ENCODE data around the gene F12. TPM values are rescaled to one million over a fixed set of nuclear protein-coding genes. Genes with fewer than 3 reads are reported as not detected.
A peak's percentile ranks its signal among the peaks of the same experiment; 100 is the strongest.

The F12 gene
- polyA plus RNA-seq, 3 donors = 1.4 to 5.5 (median 1.5) TPM

DNA sequence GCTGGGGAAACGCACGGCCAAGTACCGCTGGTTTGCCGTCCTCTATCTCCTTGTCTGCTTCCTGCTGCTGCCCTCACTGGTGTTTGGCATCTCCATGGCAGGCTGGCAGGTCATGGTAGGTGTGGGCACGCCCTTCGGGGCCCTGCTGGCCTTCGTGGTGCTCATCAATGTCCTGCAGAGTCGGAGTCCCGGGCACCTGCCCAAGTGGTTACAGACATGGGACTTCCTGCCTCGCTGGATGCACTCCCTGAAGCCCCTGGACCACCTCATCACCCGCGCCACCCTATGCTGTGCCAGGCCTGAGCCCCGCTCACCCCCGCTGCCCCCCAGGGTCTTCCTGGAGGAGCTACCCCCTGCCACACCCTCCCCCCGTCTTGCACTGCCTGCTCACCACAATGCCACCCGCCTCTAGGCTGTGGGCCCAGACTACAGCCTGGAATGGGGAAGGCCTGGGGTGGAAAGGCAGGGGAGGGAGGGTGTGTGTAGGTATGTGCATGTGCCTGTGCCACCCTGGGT is 11.4 kb downstream of the F12 start:
- Histone ChIP-seq H2AFZ (ENCODE audit: insufficient read depth, low read depth, low read length, poor library complexity, severe bottlenecking) (no peak overlapping the region), H3K4me1 (ENCODE audit: control insufficient read depth in 1 of 2, insufficient read depth in 2 of 2, low read length in 2 of 2) (peaks cover 24 to 25% of the 10 kb centered on the region in 2 donors), H3K36me3 (replicated peaks in 1 of 2; ENCODE audit: control insufficient read depth in 1 of 2, insufficient read depth in 2 of 2, low read length in 2 of 2) (no peaks in the 10 kb centered on the region), H3K27ac (ENCODE audit: low read depth in 1 of 2, low read length in 2 of 2) (no peak overlapping the region), H3K9ac (ENCODE audit: insufficient read depth, low read length, poor library complexity, severe bottlenecking) (no peak overlapping the region), H3K4me3 (replicated peaks in 1 of 3; ENCODE audit: low read depth in 2 of 3, low read length in 3 of 3) (no peak overlapping the region), H3K27me3 (ENCODE audit: control insufficient read depth in 2 of 2, insufficient read depth in 2 of 2, low read length in 2 of 2) (peaks cover 19 to 36% of the 10 kb centered on the region in 2 donors), H4K20me1 (ENCODE audit: insufficient read depth, low read length) (peaks cover 6% of the 10 kb centered on the region), H3K4me2 (replicated peaks; ENCODE audit: extremely low read depth, low read length, poor library complexity, severe bottlenecking) (no peak overlapping the region), H3K9me3 (replicated peaks in 1 of 2; ENCODE audit: control insufficient read depth in 1 of 2, insufficient read depth in 1 of 2, low read length in 2 of 2) (peaks cover 0 to 12% of the 10 kb centered on the region in 2 donors), H3K79me2 (ENCODE audit: insufficient read depth, low read length) (no peaks in the 10 kb centered on the region)
- Mint-ChIP-seq H3K36me3 (peaks cover 4 to 7% of the 10 kb centered on the region in 2 donors), H3K4me1 (peaks cover 24% of the 10 kb centered on the region), H3K27me3 (ENCODE audit: low read depth in 3 of 3) (peaks cover 34 to 44% (median 38%) of the 10 kb centered on the region in 3 donors), H3K4me3 (no peak overlapping the region), H3K27ac (no peak overlapping the region), H3K9me3 (peaks cover 0 to 14% (median 4%) of the 10 kb centered on the region in 7 donors)
- WGBS (ENCODE audit: insufficient coverage) = 88% methylated on average over 9 of the region's 16 CpGs
- TF ChIP-seq, protein P1, sequence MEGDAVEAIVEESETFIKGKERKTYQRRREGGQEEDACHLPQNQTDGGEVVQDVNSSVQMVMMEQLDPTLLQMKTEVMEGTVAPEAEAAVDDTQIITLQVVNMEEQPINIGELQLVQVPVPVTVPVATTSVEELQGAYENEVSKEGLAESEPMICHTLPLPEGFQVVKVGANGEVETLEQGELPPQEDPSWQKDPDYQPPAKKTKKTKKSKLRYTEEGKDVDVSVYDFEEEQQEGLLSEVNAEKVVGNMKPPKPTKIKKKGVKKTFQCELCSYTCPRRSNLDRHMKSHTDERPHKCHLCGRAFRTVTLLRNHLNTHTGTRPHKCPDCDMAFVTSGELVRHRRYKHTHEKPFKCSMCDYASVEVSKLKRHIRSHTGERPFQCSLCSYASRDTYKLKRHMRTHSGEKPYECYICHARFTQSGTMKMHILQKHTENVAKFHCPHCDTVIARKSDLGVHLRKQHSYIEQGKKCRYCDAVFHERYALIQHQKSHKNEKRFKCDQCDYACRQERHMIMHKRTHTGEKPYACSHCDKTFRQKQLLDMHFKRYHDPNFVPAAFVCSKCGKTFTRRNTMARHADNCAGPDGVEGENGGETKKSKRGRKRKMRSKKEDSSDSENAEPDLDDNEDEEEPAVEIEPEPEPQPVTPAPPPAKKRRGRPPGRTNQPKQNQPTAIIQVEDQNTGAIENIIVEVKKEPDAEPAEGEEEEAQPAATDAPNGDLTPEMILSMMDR (IDR thresholded peaks at IDR 0.05) = no peak
- intact Hi-C loops (cut with micrococcal nuclease) = no loop called here
- DNase-seq = no peak

DNA sequence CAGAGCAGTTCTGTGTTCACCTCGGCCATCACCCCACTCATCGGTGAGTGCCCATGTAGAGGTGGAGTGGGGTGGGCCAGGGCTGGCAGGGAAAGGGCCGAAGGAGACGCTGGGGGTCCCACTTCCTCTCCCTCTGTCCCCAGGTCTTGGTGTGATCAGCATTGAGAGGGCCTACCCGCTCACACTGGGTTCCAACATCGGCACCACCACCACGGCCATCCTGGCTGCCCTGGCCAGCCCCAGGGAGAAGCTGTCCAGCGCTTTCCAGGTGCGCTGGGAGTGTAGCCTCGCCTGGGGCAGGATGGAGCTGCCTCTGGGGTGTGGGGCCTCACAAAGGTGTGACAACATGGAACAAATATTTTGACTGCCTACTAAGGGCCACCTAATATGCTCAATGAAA is 12.6 kb downstream of the F12 start:
- Mint-ChIP-seq H3K9me3 (peaks cover 0 to 3% (median 0%) of the 10 kb centered on the region in 7 donors), H3K27me3 (ENCODE audit: low read depth in 3 of 3) (peaks cover 23 to 32% (median 28%) of the 10 kb centered on the region in 3 donors), H3K4me3 (no peak overlapping the region), H3K4me1 (peaks cover 18% of the 10 kb centered on the region), H3K27ac (peak overlapping the region in 1 of 7 donors; percentile 31), H3K36me3 (no peaks in the 10 kb centered on the region)
- no peak overlapping the region for H3K4me3 ChIP-seq (replicated peaks in 1 of 3; ENCODE audit: low read depth in 2 of 3, low read length in 3 of 3)
- H3K79me2 ChIP-seq (ENCODE audit: insufficient read depth, low read length) = no peaks in the 10 kb centered on the region
- H3K27me3 ChIP-seq (ENCODE audit: control insufficient read depth in 2 of 2, insufficient read depth in 2 of 2, low read length in 2 of 2) = peaks cover 9 to 25% of the 10 kb centered on the region in 2 donors
- DNase-seq = no peak
- H4K20me1 ChIP-seq (ENCODE audit: insufficient read depth, low read length) = no peaks in the 10 kb centered on the region
- TF ChIP-seq, protein P1 (IDR thresholded peaks at IDR 0.05) = no peak
- H3K4me2 ChIP-seq (replicated peaks; ENCODE audit: extremely low read depth, low read length, poor library complexity, severe bottlenecking) = no peak overlapping the region
- H3K4me1 ChIP-seq (ENCODE audit: control insufficient read depth in 1 of 2, insufficient read depth in 2 of 2, low read length in 2 of 2) = peaks cover 19% of the 10 kb centered on the region in 2 donors
- H3K27ac ChIP-seq (ENCODE audit: low read depth in 1 of 2, low read length in 2 of 2) = no peak overlapping the region
- WGBS (ENCODE audit: insufficient coverage) = 100% methylated on average over 4 of the region's 10 CpGs
- no peak overlapping the region for H2AFZ ChIP-seq (ENCODE audit: insufficient read depth, low read depth, low read length, poor library complexity, severe bottlenecking)
- no peaks in the 10 kb centered on the region for H3K36me3 ChIP-seq (replicated peaks in 1 of 2; ENCODE audit: control insufficient read depth in 1 of 2, insufficient read depth in 2 of 2, low read length in 2 of 2)
- no peak overlapping the region for H3K9ac ChIP-seq (ENCODE audit: insufficient read depth, low read length, poor library complexity, severe bottlenecking)
- peaks cover 0 to 5% of the 10 kb centered on the region in 2 donors for H3K9me3 ChIP-seq (replicated peaks in 1 of 2; ENCODE audit: control insufficient read depth in 1 of 2, insufficient read depth in 1 of 2, low read length in 2 of 2)
- intact Hi-C loops (cut with micrococcal nuclease) = no loop called here
